A549 treated with GW870086 at 1 μM for 4 hours (cell line): ENCODE measurements around the gene RCAN3. TPM values are rescaled to one million over a fixed set of nuclear protein-coding genes. Genes with fewer than 3 reads are reported as not detected.

Experiments
- total RNA-seq: library from RNA; stranded (reverse); fragments of 200-300 nt; extraction: Qiagen RNA extraction; gene quantifications from 5 replicates; pipeline ENCODE4 v1.2.3, GENCODE V29; 2022; ENCODE audit warnings: low read depth

Gene RCAN3
- total RNA-seq = 12.2 to 16.2 TPM (median 15.0 TPM) in 5 replicates

GRCh38 chr1:24502709-24503058 is at the start of gene RCAN3:
TSS of gene RCAN3 (plus strand) at chr1:24502836. CDS start at chr1:24514373, 11,537 bp downstream.

GRCh38 chr1:24555591-24556413 is 53.2 kb downstream of the RCAN3 start, which contains the start of gene NCMAP:
TSS of gene NCMAP (plus strand) at chr1:24556087. CDS start at chr1:24595431, 39,344 bp downstream.

Other genes with a start within 250 kb of the RCAN3 start
- gene GRHL3, start 183.5 kb upstream of the RCAN3 start, total RNA-seq = 0.83 to 1.1 TPM (median 0.99 TPM) in 5 replicates
- gene STPG1, start 89.1 kb upstream of the RCAN3 start, total RNA-seq = 6.6 to 7.7 TPM (median 6.8 TPM) in 5 replicates
- 5.9 to 7.4 TPM (median 7.1 TPM) in 5 replicates for gene NIPAL3, start 87.0 kb upstream of the RCAN3 start, total RNA-seq
- 0.06 to 0.09 TPM (median 0.07 TPM) in 5 replicates for gene NCMAP, start 53.3 kb downstream of the RCAN3 start, total RNA-seq
- gene SRRM1, start 140.5 kb downstream of the RCAN3 start, total RNA-seq = 35.9 to 56.9 TPM (median 43.2 TPM) in 5 replicates
- gene CLIC4, start 242.6 kb downstream of the RCAN3 start, total RNA-seq = 29.6 to 50.7 TPM (median 45.8 TPM) in 5 replicates